ENCODE measurements around the gene GRAMD1B. TPM values are rescaled to one million over a fixed set of nuclear protein-coding genes. Genes with fewer than 3 reads are reported as not detected.

The GRAMD1B gene
- total RNA-seq, 1 experiment from 2014 or later, result 1.2 TPM

GRCh38 chr11:123641495-123641840, 211.4 kb downstream of the GRAMD1B start:
- H3K36me3 ChIP-seq (ENCODE audit: control insufficient read depth, insufficient read depth, low read length), result no peaks in the 10 kb centered on the region
- intact Hi-C loops (cut with micrococcal nuclease; ENCODE audit: unreplicated experiment), result loop anchor here (1.0 kb wide), 3 partner anchors 61 to 70 kb away; no protein-coding TSS in a partner anchor
- BruUV-seq (replicated peaks), result no TSS peak
- peaks cover 2% of the 10 kb centered on the region; the same call in 1 of the 2 replicates for H3K27me3 ChIP-seq (replicated peaks; ENCODE audit: control insufficient read depth, insufficient read depth, low read length)
- no peaks in the 10 kb centered on the region for H3K4me1 ChIP-seq
- ChIA-PET POLR2A (no interaction called here), CTCF (interaction anchor here (1.0 to 1.5 kb wide), 5 partner anchors 61 to 74 kb away, joined by 3 to 7 read pairs (median 6); no protein-coding TSS in a partner anchor)
- no peak overlapping the region for H3K4me3 ChIP-seq (ENCODE audit: low read depth, low read length)
- Mint-ChIP-seq H3K9me3 (ENCODE audit: unreplicated experiment) (no peaks in the 10 kb centered on the region), H3K27me3 (ENCODE audit: insufficient read depth, unreplicated experiment) (peaks cover 39% of the 10 kb centered on the region), H3K4me3 (ENCODE audit: unreplicated experiment) (no peak overlapping the region), H3K4me1 (ENCODE audit: low read depth, unreplicated experiment) (no peaks in the 10 kb centered on the region), H3K36me3 (ENCODE audit: insufficient read depth, unreplicated experiment) (no peaks in the 10 kb centered on the region), H3K27ac (ENCODE audit: unreplicated experiment) (no peak overlapping the region)
- DNase-seq, result no peak
- H3K9me3 ChIP-seq, result no peaks in the 10 kb centered on the region
- TF ChIP-seq, protein P1, sequence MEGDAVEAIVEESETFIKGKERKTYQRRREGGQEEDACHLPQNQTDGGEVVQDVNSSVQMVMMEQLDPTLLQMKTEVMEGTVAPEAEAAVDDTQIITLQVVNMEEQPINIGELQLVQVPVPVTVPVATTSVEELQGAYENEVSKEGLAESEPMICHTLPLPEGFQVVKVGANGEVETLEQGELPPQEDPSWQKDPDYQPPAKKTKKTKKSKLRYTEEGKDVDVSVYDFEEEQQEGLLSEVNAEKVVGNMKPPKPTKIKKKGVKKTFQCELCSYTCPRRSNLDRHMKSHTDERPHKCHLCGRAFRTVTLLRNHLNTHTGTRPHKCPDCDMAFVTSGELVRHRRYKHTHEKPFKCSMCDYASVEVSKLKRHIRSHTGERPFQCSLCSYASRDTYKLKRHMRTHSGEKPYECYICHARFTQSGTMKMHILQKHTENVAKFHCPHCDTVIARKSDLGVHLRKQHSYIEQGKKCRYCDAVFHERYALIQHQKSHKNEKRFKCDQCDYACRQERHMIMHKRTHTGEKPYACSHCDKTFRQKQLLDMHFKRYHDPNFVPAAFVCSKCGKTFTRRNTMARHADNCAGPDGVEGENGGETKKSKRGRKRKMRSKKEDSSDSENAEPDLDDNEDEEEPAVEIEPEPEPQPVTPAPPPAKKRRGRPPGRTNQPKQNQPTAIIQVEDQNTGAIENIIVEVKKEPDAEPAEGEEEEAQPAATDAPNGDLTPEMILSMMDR (IDR thresholded peaks at IDR 0.05; ENCODE audit: insufficient read depth in 1 of 2, low read depth in 1 of 2, low read length in 1 of 2, severe bottlenecking in 1 of 2, unreplicated experiment in 1 of 2), result no peak

GRCh38 chr11:123642435-123642834, 212.4 kb downstream of the GRAMD1B start:
- ChIA-PET CTCF (interaction anchor here (1.0 to 1.5 kb wide), 4 partner anchors 62 to 69 kb away, joined by 3 to 7 read pairs (median 6); no protein-coding TSS in a partner anchor), POLR2A (no interaction called here)
- H3K4me3 ChIP-seq (ENCODE audit: low read depth, low read length), result no peak overlapping the region
- peaks cover 39% of the 10 kb centered on the region for H3K27me3 Mint-ChIP-seq (ENCODE audit: insufficient read depth, unreplicated experiment)
- intact Hi-C loops (cut with micrococcal nuclease; ENCODE audit: unreplicated experiment), result no loop called here
- no peaks in the 10 kb centered on the region for H3K4me1 ChIP-seq
- no peaks in the 10 kb centered on the region for H3K36me3 ChIP-seq (ENCODE audit: control insufficient read depth, insufficient read depth, low read length)
- H3K4me1 Mint-ChIP-seq (ENCODE audit: low read depth, unreplicated experiment), result no peaks in the 10 kb centered on the region
- peaks cover 2% of the 10 kb centered on the region; the same call in 1 of the 2 replicates for H3K27me3 ChIP-seq (replicated peaks; ENCODE audit: control insufficient read depth, insufficient read depth, low read length)
- no peak for DNase-seq
- H3K27ac Mint-ChIP-seq (ENCODE audit: unreplicated experiment), result no peak overlapping the region
- no peak overlapping the region for H3K4me3 Mint-ChIP-seq (ENCODE audit: unreplicated experiment)
- H3K9me3 ChIP-seq, result no peaks in the 10 kb centered on the region
- TF ChIP-seq, protein P1 (IDR thresholded peaks at IDR 0.05; ENCODE audit: insufficient read depth in 1 of 2, low read depth in 1 of 2, low read length in 1 of 2, severe bottlenecking in 1 of 2, unreplicated experiment in 1 of 2), result peak in 1 of 2 experiments; percentile 17
- H3K36me3 Mint-ChIP-seq (ENCODE audit: insufficient read depth, unreplicated experiment), result no peaks in the 10 kb centered on the region
- no TSS peak for BruUV-seq (replicated peaks)
- H3K9me3 Mint-ChIP-seq (ENCODE audit: unreplicated experiment), result no peaks in the 10 kb centered on the region

GRCh38 chr11:123645286-123645975, 215.4 kb downstream of the GRAMD1B start:
- no peaks in the 10 kb centered on the region for H3K36me3 Mint-ChIP-seq (ENCODE audit: insufficient read depth, unreplicated experiment)
- BruUV-seq (replicated peaks), result no TSS peak
- peaks cover 2% of the 10 kb centered on the region; the same call in 1 of the 2 replicates for H3K27me3 ChIP-seq (replicated peaks; ENCODE audit: control insufficient read depth, insufficient read depth, low read length)
- H3K27ac Mint-ChIP-seq (ENCODE audit: unreplicated experiment), result no peak overlapping the region
- POLR2A ChIA-PET, result no interaction called here
- intact Hi-C loops (cut with micrococcal nuclease; ENCODE audit: unreplicated experiment), result no loop called here
- H3K4me1 Mint-ChIP-seq (ENCODE audit: low read depth, unreplicated experiment), result no peaks in the 10 kb centered on the region
- no peak for DNase-seq
- no peaks in the 10 kb centered on the region for H3K9me3 ChIP-seq
- no peak overlapping the region for H3K4me3 ChIP-seq (ENCODE audit: low read depth, low read length)
- peaks cover 34% of the 10 kb centered on the region for H3K27me3 Mint-ChIP-seq (ENCODE audit: insufficient read depth, unreplicated experiment)
- no peaks in the 10 kb centered on the region for H3K36me3 ChIP-seq (ENCODE audit: control insufficient read depth, insufficient read depth, low read length)
- CTCF ChIA-PET, result interaction anchor here (2.1 kb wide), 1 partner anchor 65 kb away, joined by 5 read pairs; no protein-coding TSS in a partner anchor
- TF ChIP-seq, protein P1 (IDR thresholded peaks at IDR 0.05; ENCODE audit: insufficient read depth in 1 of 2, low read depth in 1 of 2, low read length in 1 of 2, severe bottlenecking in 1 of 2, unreplicated experiment in 1 of 2), result no peak
- H3K4me3 Mint-ChIP-seq (ENCODE audit: unreplicated experiment), result no peak overlapping the region
- H3K9me3 Mint-ChIP-seq (ENCODE audit: unreplicated experiment), result no peaks in the 10 kb centered on the region
- no peaks in the 10 kb centered on the region for H3K4me1 ChIP-seq

All from Caco-2 (cell line).